ENCODE data around the gene DENND10.
"Not testable (repeated sequence)": the region's sequence is repeated elsewhere in the genome, so short reads cannot be mapped to it uniquely, and the experiment has no call there.

Gene DENND10

DNA sequence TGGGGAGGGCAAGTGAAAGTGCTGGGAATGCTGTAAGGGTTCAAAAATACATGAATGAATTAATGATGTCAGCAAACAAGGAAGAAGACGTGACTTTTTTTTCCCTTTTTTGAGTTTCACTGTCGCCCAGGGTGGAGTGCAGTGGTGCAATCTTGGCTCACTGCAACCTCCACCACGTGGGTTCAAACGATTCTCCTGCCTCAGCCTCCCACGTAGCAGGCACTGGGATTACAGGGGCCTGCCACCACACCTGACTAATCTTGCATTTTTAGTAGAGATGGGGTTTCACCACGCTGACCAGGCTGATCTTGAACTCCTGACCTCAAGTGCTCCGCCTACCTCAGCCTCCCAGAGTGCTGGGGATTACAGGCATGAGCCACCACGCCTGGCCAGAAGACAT lies 30.0 kb downstream of the DENND10 start:
- no peak for DNase-seq (ENCODE audit: low spot score)

DNA sequence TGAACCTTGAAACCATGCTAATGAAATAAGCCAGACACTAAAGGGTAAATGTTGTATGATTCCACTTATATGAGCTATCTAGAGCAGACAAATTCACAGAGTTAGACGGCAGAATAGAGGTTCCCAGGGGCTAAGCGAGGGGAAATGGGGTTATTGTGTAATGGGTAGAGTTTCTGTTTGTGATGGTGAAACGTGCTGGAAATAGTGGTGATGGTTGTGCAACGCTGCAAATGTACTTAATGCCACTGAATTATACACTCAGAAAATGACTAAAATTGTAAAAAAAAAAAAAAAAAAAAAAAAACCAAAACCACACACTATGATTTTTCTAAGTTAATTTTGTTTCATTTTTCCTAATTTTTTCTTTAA lies 31.6 kb downstream of the DENND10 start:
- no peak for DNase-seq (ENCODE audit: low spot score)

DNA sequence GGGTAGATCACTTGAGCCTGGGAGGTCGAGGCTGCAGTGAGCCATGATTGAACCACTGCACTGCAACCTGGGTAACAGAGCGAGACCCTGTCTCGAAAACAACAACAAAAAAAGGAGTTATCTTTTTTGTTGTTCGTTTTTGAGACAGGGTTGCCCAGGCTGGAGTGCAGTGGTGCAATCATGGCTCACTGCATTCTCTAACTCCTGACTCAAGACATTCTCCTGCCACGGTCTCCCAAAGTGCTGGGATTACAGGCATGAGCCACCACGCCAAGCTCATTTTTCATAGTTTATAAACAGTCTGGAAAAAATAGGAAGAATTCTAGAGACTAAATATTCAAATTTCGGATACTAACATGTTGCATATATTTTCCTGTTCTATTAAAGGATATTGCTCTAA lies 32.2 kb downstream of the DENND10 start:
- DNase-seq (ENCODE audit: low spot score): no peak

DNA sequence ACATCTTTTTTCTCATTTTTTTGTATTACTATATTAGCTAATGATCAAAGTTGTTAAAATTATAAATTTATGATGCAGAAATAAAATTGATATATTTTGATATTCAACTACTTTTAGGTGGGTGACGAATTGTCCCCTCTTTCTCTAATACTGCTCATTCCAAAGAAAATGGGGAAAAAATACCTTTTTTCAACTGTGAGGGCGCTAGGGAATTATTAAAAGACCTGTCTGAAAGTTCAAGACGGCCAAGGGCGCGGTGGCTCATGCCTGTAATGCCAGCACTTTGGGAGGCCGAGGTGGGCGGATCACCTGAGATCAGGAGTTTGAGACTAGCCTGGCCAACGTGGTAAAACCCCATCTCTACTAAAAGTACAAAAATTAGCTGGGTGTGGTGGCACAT lies 34.0 kb downstream of the DENND10 start:
- not testable (repeated sequence) for DNase-seq (ENCODE audit: low spot score)

DNA sequence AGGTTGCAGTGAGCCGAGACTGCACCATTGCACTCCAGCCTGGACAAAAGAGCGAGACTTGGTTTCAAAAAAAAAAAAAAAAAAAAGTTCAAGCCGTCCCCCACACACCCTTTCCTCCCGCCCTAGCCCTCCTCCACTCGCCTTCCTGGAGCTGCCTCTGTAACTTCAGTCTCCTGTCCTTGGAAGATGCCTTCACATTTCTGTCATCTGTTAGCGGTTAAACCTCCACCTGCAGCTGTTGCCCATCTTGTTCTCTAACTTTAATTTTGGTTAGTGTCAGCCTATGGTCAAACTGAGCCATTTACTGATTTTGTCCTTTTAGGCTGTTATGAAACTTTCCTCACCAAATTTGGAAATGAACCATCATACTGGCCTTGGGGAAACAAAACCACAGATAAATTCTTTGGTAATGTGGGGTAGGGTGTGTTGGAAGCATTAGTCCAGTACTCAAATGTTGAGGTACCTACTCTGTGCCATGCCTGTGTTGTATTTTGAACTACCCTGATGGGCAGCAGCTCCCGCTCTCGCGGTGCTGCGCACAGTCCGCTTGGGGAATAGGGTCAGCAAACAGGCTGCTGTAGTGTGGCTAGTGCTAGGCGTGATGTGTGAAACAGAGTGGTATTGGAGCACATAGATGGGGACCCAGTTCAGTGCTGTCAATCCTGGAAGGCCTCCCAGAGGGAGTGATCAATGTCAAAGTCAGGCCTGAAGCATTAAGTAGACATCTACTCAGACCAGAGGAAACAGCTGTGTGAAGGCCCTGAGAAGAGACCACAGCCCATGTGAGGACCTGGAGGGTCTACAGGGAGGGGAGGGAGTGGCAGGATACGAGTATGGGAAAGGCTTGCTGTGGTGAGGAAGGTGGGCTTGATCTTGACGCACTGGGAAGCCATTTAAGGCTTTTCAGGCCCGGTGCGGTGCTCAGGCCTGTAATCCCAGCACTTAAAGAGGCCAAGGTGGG lies 34.7 kb downstream of the DENND10 start:
- no peak for DNase-seq (ENCODE audit: low spot score)

DNA sequence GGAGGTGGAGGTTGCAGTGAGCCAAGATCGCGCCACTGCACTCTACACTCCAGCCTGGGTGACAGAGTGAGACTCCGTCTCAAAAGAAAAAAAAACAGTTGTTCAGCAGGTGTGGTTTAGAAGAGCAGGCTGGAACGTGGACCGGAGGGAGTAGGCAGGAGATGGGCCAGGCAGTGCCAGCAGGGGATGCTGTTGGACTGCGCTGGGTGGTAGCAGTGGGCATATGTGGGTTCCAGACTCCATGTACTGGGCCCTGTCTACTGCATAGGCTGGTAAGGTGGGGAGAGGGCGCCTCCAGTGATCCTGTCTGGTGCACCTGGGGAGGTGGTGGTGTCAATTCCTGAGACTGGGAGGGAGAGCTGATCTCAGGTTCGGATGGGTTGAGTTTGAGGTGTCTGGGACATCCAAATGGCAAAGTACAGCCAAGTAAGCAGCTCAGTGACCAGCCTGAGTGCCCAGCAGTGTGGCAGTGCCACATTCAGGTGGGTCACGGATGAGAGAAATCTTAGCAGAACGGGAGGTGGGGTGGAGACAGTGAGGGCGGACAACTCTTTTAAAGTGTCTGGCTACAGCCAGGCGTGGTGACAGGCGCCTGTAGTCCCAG lies 35.7 kb downstream of the DENND10 start:
- peak; percentile 83 for DNase-seq (ENCODE audit: low spot score)

DNA sequence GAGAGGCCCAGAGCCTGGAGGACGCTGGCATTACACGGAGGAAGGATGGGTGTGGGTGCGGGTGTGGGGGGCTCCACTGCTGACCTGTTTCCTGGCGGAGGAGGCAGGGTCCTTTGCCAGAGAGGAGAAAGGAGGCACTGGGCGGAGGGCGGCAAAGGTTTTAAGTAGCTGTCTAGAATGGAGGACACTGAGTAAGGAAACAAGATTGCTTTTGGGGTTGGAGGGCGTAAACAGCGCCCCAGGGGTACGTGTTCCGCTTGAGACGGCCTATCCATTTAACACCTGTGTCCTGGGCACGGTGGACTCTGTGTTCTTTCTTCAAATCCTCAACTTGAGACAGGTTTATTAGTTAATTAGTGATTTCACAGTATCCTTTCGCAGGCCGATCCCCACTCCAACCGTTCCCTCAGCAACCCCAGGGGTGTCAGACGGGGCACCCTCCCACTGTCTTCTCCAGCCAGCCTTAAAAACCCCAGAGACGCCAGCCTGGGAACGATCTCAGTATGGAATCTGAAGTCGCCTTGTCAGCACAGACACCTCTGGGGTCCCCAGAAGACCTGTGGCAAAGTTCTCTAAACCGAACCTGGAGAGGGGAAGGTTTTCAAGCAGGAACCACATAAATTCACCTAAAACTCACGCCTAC lies 36.8 kb downstream of the DENND10 start:
- no peak for DNase-seq (ENCODE audit: low spot score)

DNA sequence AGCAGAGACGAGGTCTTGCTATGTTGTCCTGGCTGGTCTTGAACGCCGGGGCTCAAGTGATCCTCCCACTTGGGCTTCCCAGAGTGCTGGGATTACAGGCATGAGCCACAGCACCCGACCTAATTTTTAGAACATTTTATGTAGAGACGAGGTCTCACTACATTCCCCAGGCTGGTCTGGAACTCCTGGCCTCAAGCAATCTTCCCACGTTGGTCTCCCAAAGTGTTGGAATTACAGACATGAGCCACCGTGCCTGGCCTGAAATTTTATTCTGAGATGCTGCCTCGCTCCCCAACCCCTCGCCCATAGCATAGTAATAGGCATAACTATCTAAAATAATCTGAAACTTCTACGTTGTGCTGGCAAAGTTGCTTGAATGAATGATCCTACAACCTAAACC lies 39.7 kb downstream of the DENND10 start:
- no peak for DNase-seq (ENCODE audit: low spot score)

DNA sequence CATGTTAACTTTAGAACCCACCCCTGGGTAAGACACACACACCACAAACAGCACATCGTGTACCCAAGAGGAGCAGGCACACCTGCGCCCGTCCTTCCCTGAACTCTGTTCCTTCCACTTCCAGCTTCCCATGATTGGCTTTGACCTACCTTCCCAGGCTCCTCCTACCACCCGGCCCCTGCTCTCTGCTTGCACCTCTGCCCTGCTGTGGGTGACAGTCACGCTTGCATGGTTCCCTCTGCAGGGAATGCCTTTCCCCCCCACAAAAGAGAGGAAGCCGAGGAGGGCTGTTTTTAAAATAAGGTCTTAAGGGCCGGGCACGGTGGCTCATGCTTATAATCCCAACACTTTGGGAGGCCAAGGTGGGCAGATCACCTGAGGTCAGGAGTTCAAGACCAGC lies 45.2 kb downstream of the DENND10 start:
- no peak for DNase-seq (ENCODE audit: low spot score)

DNA sequence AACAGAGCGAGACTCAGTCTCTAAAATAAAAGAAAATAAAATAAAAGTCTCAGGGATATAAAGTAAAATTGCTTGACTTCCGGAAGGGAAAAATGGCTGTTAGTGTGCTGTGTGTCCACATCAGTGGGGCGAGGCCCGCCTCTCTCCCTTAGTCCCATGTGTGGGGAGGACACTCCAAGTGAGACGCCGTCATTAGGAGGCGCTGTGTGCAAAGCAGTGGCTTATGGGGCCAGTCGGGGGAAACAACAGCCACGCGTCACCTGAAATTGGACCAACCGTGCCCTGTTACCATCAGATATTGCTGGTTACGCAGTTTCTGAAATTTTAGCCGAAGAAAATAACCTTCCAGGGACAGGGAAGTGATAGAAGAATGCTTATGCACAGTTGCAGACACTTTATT lies 45.8 kb downstream of the DENND10 start:
- no peak for DNase-seq (ENCODE audit: low spot score)

DNA sequence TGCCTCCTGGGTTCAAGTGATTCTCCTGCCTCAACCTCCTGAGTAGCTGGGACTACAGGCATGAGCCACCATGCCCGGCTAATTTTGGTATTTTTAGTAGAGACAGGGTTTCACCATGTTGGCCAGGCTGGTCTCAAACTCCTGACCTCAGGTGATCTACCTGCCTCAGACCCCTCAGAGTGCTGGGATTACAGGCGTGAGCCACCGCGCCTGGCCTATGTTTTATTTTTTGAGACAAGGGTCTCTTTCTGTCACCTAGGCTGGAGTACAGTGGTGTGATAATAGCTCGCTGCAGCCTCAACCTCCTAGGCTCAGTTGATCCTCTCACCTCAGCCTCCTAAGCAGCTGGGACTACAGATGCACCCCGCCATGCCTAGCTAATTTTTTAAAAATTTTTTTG lies 47.7 kb downstream of the DENND10 start:
- DNase-seq (ENCODE audit: low spot score): not testable (repeated sequence)

DNA sequence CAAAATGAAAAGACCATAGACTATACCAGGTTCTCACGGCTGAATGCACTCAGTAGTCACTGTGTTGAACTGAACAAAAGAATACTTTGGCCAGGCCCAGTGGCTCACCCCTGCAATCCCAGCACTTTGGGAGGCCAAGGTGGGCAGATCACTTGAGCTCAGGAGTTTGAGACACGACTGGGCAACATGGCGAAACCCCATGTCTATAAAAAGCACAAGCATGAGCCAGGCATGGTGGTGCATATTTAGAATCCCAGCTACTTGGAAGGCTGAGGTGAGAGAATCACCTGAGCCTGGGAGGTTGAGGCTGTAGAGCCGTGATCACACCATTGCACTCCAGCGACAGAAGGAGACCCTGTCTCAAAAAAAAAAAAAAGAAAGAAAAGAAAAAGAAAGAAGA lies 49.1 kb downstream of the DENND10 start:
- DNase-seq (ENCODE audit: low spot score): no peak

DNA sequence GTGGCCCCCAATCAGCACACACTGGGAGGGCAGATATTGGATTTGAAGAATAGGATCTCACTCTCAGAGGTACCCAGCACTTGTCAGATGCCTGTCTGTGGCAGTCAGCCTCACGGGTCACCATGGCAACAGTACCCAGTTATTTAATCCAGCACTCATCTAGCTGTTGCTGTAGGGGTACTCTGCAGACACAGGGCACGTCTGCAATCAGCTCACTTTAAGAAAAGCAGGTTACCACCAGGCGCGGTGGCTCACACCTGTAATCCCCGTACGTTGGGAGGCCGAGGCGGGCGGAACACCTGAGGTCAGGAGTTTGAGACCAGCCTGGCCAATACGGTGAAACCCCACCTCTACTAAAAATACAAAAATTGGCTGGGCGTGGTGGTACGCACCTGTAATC lies 49.7 kb downstream of the DENND10 start:
- DNase-seq (ENCODE audit: low spot score): no peak

DNA sequence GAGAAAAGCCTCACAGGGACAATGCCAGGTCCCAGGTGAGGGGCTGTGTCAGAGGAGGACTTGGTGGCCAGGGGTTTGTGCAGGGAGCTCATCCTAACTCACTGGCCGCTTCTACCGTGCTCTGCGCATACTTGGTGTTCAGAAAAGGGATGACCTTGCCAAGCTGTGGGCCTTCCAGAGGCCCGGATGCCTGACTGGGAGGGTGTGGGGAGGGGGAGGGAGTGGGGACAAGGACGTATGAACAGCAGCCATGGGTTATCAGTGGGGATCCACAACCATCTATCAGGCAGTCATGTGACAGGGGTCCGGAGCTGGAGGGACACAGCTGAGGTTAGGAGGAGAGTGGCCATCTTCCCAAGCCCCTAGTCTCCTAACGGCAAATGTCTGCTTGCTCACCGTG lies 55.4 kb downstream of the DENND10 start:
- DNase-seq (ENCODE audit: low spot score): no peak

DNA sequence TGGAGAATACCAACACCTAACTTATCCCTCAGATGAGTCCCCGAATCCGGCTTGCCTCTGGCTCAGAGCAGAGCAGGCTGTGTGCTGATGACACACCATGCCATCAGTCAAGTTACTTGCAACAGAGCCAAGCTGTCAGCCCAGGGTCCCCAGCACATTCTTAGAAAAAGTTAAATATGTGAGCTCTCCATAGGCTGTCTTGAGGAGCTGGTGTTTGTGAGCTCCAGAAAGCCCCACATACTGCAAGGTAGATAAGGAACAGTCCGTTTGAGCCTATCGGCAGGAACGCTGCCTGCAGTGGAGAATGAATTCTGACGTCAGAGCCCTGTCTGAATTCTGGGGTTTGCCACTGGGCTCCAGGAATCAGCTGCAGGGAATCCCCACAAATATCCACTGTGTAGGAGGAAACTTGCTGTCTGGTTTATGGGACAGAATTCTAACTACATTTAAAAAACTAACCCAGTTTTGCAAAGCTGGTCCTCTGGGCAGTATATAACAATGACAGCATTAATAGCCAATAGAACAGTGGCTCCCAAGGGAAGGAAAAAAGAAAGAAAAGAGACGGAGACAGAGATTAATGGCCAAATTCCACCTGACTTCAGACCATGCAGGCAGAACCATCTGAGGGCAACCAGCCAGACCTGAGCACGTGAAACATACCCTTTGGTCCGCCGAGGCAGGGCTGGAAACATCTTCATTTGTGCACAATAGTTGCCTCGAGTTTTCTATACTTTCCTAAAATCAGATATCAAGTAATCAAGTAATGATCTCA lies 58.0 kb downstream of the DENND10 start:
- DNase-seq (ENCODE audit: low spot score): no peak

DNA sequence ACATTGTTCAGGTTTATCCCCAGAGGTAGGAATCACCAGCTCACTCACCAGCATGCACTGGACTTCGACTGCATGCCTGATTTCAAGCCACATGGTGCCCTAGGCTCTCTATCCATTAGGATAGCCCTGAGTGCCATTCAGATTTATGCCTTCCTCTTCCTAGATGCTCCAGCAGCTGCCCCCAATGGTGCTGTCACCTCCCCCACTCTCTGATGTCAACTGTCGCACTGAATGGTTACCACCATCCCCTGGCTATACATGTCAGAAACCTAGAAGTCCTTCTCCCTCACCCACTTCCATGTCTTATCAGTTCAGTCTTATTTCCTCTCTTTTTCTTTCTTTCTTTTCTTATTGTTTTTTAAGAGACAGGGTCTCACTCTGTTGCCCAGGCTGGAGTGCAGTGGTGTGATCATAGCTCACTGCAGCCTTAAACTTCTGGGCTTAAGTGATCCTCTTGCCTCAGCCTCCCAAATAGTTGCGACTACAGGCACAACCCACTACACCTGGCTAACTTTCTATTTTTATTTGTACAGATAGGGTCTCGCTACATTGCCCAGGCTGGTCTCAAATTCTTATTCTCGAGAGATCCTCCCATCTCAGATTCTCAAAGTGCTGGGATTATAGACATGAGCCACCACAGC lies 58.7 kb downstream of the DENND10 start:
- DNase-seq (ENCODE audit: low spot score): no peak

DNA sequence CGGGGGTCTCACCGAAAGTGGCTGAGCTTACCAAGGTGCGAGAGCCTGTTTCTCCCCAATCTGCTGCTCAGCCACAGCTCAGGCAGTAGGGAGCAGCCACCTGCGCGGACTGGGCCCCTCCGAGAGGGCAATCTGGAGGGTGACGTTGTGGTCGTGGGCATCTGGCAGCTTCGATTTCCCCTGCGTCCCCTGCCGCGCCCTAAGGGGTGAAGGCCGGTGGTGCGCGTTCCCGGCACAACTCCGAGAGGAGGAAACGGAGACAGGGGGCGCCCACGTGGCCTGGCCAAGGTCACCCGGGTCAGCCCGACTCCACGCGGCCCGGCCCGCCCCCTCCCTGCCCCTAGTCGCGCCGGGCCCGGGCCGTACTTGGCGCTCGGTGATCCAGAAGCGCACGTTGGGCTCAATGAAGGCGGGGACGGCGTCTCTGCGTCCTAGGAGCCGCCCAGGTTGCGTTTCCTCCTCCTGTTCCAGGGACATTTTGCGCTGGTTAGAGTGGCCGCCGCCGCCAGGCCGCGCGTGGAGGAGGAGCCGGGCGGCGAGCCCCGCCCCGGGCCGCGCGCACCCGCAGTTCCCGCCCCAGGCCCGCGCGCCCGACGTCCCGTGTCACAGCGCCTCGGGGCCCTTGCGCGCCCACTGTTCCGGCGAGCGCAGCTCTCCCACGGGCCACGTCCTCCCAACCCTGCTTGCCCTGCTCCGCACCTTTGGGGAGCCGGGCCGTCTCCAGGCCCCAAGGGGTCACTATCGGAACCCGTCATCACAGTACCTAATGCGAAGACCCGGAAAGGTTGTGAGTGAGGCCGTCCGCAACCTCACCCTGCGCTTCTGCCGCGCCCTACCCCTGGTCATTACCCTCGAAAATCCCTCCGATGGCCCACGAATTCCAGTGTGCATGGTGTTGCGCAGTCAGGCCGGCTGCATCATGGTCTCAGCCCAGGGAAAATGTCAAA lies 61.5 kb downstream of the DENND10 start, which contains the start of gene SFXN4:
Gene SFXN4, minus strand, starts transcription at position 544 of the 947 bp plus-strand sequence. Its CDS starts 67 bp downstream, at position 477.
- DNase-seq (ENCODE audit: low spot score): peak; percentile 84

DNA sequence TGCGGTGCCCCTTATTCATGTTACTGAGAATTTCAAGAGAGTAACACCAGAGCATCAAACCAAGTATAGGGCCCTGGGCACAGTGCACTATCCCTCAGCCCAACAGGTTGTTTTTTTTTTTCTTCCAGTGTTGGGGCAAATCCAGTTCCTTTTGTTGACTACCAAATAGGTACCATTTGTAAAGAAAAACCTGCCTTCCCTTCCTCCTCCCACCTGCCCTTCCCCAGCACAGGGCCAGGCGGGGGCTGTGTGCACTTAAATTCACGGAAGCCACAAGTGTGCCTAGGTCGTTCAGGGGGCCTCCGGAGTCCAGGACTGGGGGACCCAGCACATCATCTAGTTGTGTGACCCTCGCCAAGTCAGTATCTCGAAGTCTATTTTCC lies 62.2 kb downstream of the DENND10 start:
- no peak for DNase-seq (ENCODE audit: low spot score)

DNA sequence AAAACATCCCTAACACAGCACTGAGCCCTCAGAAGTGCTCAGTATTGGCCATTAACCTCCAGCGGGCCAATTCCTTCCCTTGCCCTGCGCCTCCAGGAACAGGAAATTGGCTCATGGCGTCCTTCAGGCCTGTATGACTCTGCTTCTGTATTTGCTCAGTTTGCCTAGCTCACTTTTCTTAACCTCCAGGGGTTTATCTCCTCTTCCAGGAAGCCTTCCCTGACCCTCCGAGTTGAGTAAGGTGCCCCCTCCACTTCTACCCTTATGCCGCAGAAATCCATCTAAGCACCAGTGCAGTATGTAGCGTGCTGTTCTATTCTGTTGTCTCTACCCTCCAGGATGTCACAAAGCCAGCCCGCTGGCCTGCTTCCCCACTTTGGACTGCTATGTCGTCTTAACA lies 62.7 kb downstream of the DENND10 start:
- DNase-seq (ENCODE audit: low spot score): no peak

DNA sequence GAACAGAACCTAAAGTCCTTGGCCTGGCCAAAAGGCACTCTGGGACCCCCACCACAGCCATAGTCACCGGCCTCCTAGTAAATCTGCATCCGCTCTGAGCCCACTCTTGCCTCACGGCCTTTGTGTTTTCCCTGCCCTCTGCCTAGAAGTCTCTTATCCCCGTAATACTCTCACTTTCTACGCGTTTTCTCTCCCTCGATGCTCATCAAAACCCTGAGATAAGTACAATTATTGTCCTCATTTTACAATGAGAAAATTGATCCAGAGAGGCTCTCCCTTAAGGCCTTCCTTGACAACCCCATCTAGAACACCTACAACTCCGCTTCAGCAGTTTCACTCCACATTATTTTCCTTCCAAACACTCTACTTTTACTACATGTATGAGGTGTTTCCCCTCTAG lies 63.1 kb downstream of the DENND10 start:
- DNase-seq (ENCODE audit: low spot score): no peak

DNA sequence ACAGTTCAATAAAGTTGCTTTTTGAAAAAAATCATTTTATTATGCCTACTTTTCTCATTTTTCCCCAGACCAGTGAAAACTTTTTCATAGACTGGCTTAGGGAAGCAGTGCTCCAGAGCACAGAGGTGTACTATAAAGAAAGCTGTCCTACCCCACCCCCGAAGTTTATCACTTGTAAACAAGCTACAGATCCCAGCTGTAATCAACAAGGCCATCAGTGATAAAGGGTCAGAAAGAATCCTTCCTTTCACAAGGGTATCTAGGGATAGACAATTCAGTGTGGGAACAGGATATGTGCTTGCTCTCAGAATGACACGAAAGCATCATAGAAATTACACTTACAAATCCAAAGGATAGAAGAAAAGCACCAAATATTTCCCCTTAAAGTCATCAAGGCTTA lies 70.2 kb downstream of the DENND10 start:
- no peak for DNase-seq (ENCODE audit: low spot score)

All from germinal center (tissue), 1 donor.